Measurements from ENCODE around the gene WFDC1.

Gene WFDC1, protein sequence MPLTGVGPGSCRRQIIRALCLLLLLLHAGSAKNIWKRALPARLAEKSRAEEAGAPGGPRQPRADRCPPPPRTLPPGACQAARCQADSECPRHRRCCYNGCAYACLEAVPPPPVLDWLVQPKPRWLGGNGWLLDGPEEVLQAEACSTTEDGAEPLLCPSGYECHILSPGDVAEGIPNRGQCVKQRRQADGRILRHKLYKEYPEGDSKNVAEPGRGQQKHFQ

DNA sequence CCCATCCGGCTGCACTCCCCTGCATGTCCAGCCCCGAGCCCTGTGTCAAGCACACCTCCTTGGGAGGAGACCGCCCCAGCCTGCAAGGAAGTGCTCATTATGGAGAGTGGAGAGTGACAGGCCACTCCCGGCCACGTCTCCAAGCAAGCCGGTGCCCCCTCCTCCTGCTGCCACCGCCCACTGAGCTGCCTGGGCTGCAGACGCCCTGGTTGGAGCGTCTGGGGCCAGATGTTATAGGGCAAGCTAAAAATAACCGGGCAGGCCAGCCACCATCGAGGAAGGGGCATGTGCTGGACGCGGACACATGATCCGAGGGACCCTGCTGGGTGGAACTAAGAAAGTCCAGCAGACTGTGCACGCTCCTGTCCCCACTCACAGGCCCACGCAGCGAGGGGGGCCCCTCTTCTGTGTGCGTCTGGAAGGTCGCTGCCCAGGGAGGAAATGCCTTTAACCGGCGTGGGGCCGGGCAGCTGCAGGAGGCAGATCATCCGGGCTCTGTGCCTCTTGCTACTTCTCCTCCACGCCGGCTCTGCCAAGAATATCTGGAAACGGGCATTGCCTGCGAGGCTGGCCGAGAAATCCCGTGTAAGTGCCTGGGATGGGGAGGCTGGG, at the start of gene WFDC1:
WFDC1 (plus strand) TSS at position 348 of the 612 bp plus-strand sequence; CDS start at position 442, 94 bp downstream.
- peak; percentile 59 for DNase-seq (ENCODE audit: low spot score)

DNA sequence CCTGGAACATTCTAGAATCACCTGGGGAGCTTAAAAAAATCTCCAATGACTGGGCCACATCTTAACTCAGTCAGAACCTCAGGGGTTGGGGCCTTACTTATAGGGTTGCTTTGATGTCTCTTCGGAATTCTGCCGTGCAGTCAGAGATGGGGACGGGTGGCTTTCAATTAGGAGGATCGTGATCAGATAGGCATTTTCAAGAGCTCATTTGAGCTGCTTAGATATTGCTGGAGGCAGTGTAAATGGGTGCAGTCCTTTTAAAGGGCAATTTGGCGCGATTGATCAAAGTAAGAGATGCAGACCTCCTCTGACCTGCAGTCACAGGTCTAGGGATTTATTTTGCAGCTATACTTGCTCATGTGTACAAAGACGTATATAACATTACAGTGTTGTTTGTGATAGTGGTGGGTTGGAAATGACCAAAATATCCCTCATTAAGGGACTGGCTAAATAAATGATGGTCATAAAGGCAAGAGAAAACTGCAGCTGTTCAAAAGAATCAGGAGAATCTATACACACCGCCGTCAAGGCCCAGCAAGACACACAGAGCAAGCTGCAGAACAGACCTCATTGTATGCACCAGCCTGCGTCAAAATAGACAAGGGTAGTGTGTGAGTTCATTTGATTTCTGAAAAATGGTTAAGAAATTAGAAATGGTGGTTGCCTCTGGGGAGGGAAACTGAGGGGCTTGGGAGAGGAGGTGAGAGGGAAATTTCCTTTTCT, 48.6 kb upstream of the WFDC1 start:
- no peak for DNase-seq (ENCODE audit: low spot score)

DNA sequence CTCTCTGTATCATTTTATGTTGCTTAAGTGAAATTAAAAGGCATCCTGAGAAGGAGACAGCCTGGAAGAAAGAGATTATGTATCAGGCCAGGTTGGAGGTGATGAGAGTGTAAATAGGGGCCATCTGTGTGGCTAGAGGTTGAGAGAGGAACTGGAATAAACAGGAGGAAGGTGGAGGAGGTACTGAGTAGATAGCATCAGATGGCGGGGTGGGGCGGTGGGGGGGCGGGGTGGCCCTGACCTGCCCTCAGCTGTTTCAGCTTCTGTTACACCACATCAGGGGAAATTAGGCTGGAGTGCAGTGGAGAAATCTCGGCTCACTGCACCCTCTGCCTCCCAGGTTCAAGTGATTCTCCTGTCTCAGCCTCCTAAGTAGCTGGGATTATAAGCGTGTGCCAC, 48.0 kb upstream of the WFDC1 start:
- no peak for DNase-seq (ENCODE audit: low spot score)

DNA sequence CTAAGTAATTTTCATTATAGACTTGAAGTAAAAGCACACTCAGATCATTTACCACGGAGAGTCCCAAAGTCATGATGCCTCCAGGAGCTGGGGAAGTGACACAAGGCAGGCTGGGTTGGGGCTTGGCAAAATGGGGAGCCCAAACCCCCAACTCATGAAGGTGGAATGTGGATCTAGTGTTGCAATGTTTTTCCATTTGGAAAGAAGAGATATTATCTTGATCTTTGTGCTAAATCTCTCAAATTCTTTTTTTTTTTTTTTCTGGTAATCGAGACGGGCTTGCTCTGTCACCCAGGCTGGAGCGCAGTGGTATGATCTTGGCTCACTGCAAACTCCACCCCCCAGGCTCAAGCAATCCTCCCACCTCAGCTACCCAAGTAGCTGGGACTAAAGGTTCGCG, 47.3 kb upstream of the WFDC1 start:
- peak; percentile 15 for DNase-seq (ENCODE audit: low spot score)

DNA sequence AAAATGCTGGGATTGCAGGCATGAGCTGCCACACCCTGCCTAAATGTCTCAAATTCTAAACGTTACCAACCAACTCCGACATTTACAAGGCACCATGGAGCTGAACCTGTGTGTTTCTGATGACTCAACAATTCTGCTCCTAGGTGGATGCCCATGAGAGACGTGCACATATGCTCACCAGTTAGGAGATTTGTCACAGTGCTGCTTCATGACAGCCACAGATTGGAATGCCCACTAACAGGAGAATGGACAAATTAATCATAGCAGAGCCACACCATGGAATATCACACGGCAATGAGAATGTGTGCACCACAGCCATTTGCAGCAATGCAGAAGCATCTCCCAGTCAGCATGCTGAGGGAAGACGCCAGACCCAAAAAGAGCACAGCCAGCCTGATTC, 46.8 kb upstream of the WFDC1 start:
- peak; percentile 67 for DNase-seq (ENCODE audit: low spot score)

DNA sequence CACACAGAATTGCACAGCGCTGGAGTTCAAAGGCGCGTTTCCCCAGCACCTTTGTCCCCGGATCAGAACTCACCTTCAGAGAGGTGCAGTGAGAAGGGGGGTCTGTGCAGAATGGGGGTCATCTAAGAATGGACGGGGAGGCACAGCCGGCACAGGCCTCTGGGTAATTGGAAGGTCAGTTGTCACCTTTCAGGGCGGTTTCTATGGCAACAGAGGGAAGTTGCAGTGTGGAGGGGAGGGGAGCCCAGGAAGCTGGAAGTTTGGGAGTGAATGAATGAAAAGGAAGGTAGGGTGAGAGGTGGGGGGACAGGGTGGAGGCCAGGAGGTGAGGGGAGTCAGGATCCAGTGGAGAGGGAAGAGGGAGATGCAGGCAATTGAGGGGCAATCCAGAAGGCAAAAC, 42.5 kb upstream of the WFDC1 start:
- no peak for DNase-seq (ENCODE audit: low spot score)

DNA sequence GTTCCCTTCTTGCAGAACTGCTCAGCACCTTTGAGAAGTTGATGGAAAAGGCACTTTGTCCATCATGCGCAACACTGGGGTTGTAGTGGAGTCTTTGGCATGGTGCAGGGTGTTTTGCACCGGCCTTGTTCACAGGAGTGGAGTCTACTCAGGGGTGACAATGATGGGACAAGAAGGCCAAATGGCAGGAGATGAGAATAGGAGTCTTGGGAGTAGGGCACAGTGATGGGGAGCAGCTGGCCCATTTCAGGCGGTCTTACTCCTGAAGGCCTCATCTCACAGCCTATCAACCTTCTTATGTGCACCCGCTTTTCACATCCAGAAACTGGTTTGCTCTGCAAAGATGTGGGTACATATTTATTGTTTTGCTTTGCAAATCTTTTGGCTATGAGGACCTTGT, 41.5 kb upstream of the WFDC1 start:
- DNase-seq (ENCODE audit: low spot score), result no peak

DNA sequence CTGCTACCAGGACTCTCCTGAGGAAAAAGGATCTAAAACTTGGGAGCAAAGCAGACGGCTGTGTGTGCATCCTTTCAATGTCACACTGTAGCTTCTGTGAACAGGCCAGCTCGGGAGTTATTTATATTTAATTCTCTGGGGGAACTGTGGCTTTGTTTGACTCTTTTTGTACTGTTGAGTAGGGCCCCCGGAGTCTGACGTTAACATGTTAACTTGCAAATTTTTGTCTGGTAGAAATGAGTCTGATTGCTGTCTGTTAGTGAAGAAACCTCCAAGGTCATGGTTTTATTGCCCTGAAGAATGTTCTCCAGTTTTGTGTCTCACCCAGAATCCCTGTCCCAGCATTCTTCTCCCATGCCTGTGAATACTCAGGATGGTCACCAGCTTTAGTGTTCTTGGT, 40.6 kb upstream of the WFDC1 start:
- DNase-seq (ENCODE audit: low spot score), result no peak

DNA sequence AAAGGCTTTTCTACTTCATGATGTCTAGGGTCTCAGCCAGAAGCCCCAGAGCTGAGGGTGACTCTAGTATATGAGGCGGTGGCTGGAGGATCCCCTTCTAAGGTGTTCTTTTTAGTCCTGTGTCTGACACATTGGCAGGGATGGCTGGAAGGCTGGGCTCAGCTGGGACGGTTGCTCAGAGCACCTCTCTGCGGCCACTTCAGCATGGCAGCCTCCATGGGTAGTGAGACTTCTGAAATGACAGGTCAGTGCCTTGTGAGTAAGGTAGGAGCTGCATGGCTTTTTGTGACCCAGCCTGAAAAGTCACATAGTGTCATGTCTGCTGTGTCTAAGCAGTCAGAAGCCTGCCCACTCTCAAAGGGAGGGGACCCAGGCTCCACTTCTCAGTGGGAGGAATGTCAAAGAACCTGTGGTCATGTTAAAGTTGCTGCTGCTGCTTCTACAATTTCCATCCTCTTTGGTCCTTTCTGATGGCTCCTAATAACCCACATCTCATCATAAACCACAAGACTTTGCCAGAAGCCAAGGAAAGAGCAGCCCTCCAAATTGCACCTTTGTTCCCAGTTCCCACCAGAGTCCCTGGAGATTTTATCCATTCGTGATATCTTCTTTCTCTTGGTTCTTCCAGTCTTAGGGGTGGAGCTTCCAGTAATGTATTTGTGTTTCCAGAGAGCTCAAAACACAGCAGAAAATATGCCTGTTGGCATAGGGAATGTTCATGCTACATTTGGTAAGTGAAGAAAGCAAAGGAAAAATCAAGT, 39.4 kb upstream of the WFDC1 start:
- no peak for DNase-seq (ENCODE audit: low spot score)

DNA sequence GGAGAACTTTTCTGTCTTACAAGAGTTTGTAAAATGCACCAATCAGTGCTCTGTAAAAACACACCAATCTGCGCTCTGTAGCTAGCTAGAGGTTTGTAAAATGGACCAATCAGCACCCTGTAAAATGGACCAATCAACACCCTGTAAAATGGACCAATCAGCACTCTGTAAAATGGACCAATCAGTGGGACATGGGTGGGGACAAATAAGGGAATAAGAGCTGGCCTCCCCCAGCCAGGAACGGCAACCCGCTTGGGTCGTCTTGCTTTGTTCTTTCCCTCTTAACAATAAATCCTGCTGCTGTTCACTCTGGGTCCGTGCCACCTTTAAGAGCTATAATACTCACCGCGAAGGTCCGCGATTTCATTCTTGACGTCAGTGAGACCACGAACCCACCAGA, 36.4 kb upstream of the WFDC1 start:
- no peak for DNase-seq (ENCODE audit: low spot score)

DNA sequence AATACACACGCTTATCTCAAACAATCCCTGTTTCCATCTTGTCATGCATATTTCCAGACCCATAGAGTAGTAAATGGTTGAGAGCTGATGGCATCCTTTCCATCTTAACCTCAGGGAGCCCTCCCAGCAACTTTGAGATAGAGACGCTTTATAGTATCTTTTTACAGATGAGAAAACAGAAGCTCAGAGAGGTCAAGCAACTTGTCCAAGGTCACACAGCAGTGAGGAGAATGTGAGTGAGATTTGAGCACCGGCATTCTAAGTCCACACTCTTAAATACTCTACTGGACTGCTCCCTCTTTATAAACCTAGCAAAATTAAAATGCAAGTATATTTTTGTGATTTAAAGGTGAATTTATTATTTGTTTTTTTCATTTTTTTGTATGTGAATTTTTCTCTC, 35.0 kb upstream of the WFDC1 start:
- DNase-seq (ENCODE audit: low spot score), result no peak

DNA sequence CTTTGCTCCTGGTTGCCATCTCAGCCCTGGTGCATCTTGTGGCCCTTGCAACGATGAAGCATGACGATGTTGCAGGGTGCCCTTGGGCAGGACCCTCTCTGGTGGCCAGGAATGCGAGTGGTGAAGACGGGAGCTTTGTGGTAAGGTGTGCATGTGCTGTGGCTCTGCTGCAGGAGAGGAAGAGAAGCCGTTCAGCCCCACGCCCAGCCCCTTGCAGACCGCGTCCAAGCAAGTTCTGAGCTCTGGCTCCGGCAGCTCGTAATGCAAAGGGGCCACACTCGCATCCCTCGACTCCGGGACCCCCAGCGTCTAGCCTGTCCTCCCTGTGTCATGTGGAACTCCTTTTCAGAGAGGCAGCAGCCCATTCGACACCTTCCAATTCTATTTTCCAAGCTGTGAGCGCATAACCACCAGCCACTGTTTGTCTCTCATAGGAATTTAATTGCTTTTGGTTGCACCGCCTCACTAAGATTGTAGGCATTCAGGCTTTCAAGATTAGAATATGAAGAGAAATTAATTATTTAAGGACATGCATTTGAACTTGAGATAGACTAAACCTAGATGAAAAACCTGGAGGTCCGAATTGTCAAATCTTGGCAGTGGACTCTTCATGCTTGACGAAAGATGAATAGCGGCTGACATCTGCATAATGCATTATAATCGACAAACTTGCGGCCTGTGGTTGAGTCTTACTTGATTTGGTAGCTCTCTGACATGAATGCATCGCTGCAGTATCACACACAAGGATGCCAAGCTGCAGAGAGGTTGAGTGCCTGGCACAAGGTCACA, 33.7 kb upstream of the WFDC1 start:
- no peak for DNase-seq (ENCODE audit: low spot score)

DNA sequence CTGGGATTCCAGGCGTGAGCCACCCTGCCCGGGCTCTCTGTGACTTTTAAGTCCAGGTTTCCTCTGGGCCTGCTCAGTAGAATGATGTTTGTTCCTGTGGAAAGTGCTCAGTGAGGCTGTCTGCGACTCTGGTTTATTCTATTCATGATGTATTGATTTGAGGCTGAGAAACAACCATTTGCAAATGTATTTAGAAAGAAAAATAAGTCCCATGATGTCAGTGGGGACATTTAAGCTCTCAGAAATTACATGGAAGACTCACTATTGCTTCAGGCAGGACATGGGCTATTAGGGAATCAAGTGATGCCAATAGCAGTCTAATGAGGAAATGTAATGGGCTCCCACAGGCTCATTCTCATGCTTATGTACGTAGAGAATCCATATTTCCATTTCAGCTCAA, 32.6 kb upstream of the WFDC1 start:
- DNase-seq (ENCODE audit: low spot score), result no peak

DNA sequence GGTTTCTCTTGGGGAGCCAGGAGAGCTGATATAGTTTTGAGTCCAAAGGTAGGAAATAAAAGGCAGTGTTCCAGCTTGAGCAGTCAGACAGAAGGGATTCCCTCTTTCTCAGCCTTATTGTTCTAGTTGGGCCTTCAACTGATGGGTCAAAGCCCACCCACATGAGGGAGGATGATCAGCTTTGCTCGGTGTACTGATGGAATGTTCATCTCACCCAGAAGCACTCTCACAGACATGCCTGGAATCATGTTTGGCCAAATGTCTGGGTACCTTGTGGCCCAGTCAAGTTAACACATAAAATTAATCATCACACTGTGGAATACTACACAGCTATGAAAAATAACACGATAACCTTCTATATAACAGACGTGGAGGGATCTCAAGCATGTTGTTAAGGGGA, 31.7 kb upstream of the WFDC1 start:
- DNase-seq (ENCODE audit: low spot score), result no peak

DNA sequence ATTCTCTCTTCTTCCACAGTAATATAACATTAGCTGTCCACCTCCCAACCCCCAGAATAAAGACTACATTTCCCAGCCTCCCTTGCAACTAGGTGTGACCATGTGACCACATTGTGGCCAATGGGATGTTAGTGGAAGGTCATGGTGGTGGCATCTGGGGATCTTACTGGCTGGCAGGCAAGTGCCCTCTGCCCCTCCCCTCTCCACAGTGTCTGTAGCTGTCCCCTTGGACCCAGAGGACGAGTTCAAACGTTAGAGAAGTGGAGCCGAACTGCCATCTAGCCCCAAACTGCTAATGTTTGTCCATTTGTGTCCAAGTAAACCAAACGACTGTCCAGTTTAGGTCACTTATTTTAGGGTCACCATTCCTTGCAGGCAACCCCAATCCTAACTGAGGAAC, 28.2 kb upstream of the WFDC1 start:
- peak; percentile 57 for DNase-seq (ENCODE audit: low spot score)

DNA sequence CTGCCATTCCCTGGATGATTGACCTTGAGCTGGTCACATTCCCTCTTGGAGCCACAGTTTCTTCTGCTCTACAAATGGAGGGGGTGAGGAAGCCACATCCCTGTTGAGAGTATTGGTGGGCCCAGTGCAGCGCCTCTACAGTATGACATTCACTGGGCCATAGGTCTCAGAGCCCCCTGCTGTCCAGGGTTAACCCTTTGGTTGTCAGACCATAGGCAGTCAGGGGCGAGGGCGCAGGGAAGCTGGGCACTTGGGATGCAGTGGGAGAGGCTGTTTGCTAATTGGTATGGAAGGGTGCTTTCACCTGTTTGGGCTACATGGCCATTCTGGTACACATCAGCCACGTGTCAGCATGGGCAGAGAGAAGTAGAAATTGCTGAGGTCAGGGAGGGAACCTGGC, 27.3 kb upstream of the WFDC1 start:
- no peak for DNase-seq (ENCODE audit: low spot score)

DNA sequence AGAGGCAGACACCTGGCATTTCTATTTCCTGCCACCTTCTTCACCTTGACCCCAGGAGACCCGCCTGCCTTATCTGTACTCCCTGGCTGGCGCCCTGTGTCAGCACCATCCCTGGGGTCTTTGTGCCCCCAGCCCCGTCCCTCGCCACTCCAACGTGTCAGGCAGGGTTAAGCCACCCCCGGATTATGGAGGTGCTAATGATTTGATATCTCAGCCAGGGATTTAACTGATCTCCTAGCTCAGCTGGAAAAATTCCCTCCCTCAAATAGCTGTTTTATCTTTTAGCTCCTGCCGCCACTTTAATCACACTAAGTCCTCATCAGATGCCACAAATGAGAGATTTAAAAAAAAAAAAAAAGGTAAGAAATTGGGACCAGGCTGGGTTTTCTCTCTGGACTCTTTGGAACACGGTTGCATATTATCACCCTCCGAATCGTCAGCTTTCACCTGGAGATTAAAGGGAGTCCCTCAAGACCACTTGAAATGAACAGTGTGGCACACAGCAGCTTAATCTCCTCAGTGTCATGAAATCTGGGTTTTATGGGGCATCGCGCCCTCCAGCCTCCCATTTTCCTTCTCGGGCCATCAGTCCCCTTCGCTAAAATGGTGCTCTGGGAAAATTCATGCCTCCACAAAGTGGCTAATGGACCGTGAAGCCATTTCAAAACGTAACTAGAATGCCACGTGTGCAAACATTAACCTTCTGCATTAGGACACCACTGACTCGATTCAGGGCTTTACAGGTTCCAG, 26.2 kb upstream of the WFDC1 start:
- no peak for DNase-seq (ENCODE audit: low spot score)

DNA sequence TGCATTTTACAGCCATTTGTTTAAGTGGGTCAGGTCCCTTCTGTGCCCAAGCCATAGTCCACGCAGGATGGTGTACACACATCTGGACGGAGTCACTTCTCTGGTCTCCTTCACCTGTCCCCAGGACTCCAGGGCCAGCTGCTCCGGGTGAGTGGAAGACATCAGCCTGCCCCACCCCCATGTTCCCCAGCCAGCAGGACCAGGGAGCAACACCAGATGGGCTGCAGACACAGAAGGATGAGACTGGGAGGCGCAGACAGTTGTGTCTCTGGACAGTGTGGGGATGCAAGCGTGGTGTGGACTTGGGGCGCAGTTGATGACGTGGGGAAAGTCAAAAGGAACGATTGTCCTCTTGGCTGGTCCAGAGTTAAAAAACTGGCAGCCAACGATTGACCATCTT, 24.6 kb upstream of the WFDC1 start:
- no peak for DNase-seq (ENCODE audit: low spot score)

DNA sequence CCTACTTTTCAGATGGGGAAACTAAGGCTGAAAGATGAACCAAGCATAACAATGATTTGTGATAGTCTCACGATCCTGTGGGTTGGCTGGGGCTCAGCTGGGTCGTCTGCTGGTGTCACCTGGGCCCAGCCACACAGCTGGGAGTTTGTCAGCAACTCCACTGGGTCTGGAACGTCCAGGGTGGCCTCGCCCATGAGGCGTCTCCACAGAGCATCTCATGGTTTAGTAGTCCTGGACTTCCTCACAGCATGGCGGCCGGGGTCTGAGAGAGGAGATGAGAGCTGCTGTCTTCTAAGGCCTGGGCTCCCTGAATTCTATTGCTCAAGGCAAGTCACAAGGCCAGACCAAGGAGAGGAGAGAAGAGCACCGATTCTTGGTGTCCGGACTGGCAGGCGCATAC, 24.1 kb upstream of the WFDC1 start:
- no peak for DNase-seq (ENCODE audit: low spot score)

DNA sequence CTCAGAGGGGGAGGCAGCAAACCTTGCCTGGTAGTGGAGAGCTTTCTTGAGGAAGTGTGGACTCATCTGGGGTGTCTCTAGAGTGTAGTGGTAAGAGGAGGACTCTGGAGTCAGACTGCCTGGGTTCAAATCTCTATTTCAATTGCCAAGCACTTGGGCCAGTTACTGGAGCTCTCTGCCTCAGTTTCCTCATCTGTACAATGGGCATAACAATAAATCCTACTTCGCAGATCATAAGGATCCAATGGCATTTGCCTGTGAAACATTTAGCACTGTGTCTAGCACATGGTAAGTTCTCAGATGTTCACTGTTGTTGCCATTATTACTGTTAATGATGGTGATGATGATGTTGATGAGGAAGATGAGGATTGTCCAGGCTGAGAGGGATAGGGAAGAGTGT, 23.6 kb upstream of the WFDC1 start:
- DNase-seq (ENCODE audit: low spot score), result no peak

DNA sequence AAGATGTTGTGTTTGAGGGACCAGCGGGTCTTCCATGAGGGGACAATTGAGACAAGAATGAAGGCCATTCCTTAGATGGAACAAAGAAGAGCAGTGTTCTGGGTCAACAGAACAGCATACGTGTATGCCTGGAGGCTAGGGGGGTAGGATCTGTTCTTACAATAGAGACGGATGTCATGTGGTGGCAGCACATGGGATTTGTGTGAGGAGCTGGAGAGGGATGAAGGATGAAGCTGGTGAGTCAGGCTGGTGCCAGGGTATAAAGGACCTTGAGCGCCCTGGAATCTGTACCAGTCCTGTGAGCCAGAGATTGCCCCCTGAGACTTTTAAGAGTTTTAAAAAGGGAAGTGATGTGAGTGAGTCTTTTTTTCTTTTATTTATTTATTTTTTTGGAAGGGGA, 22.8 kb upstream of the WFDC1 start:
- DNase-seq (ENCODE audit: low spot score), result no peak

Measured in AG08395 (cell line).